ENCODE data around the gene WDR89. TPM values are rescaled to one million over a fixed set of nuclear protein-coding genes. Genes with fewer than 3 reads are reported as not detected.

The WDR89 gene
- total RNA-seq, 3 donors from 2014 or later: 5.1 to 12.4 (median 8.5) TPM

DNA sequence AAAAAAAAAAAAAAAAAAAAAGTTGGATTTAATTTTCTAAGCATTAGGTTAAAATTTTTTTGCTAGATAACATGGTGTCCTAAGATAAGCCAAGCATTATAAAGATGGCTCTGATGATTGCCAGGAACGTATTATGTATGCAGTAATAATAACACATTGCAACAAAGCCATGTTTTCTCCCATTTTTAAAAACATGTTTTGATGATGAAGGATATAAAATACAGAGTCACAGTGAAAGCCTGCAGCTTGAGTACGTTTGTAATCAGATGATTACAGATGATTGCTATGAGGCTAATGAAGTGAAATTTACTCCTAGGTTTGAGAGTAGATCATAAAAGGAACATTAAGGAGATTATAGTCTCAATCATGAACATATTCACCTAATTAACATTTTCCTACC lies 13.3 kb upstream of the WDR89 start:
- Histone ChIP-seq H3K27ac (no peak overlapping the region), H3K4me3 (no peak overlapping the region), H3K36me3 (no peaks in the 10 kb centered on the region), H3K27me3 (no peaks in the 10 kb centered on the region), H3K4me1 (no peaks in the 10 kb centered on the region), H3K9me3 (no peaks in the 10 kb centered on the region)
- TF ChIP-seq CTCF (IDR thresholded peaks at IDR 0.05) (no peak), POLR2A (IDR thresholded peaks at IDR 0.05) (no peak), POLR2AphosphoS5 (IDR thresholded peaks at IDR 0.05) (no peak)
- no peak for DNase-seq (ENCODE audit: low spot score in 2 of 2)
- intact Hi-C loops (cut with DNase I; ENCODE audit: low total_unique reads): no loop called here

- intact Hi-C loops (cut with DNase I; ENCODE audit: low total_unique reads): no loop called here
- Histone ChIP-seq H3K36me3 (no peaks in the 10 kb centered on the region), H3K27ac (no peak overlapping the region), H3K4me1 (no peaks in the 10 kb centered on the region), H3K9me3 (no peaks in the 10 kb centered on the region), H3K27me3 (no peaks in the 10 kb centered on the region), H3K4me3 (no peak overlapping the region)
- TF ChIP-seq CTCF (IDR thresholded peaks at IDR 0.05): no peak
- no peak for TF ChIP-seq POLR2A (IDR thresholded peaks at IDR 0.05)
- TF ChIP-seq POLR2AphosphoS5 (IDR thresholded peaks at IDR 0.05): no peak
- no peak for DNase-seq (ENCODE audit: low spot score in 2 of 2)
Measured at GRCh38 chr14:63654346-63654745, 12.7 kb upstream of the WDR89 start.

GRCh38 chr14:63652406-63652805 lies 10.7 kb upstream of the WDR89 start:
- Histone ChIP-seq H3K36me3 (no peaks in the 10 kb centered on the region), H3K27ac (no peak overlapping the region), H3K27me3 (no peaks in the 10 kb centered on the region), H3K4me3 (no peak overlapping the region), H3K4me1 (no peaks in the 10 kb centered on the region), H3K9me3 (no peaks in the 10 kb centered on the region)
- no peak for DNase-seq (ENCODE audit: low spot score in 2 of 2)
- TF ChIP-seq CTCF (IDR thresholded peaks at IDR 0.05): no peak
- no peak for TF ChIP-seq POLR2AphosphoS5 (IDR thresholded peaks at IDR 0.05)
- TF ChIP-seq POLR2A (IDR thresholded peaks at IDR 0.05): no peak
- intact Hi-C loops (cut with DNase I; ENCODE audit: low total_unique reads): no loop called here

- H3K4me1 ChIP-seq: no peaks in the 10 kb centered on the region
- no peak overlapping the region for H3K4me3 ChIP-seq
- H3K36me3 ChIP-seq: no peaks in the 10 kb centered on the region
- intact Hi-C loops (cut with DNase I; ENCODE audit: low total_unique reads): no loop called here
- H3K9me3 ChIP-seq: no peaks in the 10 kb centered on the region
- H3K27ac ChIP-seq: no peak overlapping the region
- TF ChIP-seq CTCF (IDR thresholded peaks at IDR 0.05): no peak
- no peak for TF ChIP-seq POLR2AphosphoS5 (IDR thresholded peaks at IDR 0.05)
- TF ChIP-seq POLR2A (IDR thresholded peaks at IDR 0.05): no peak
- DNase-seq (ENCODE audit: low spot score in 2 of 2): no peak
- no peaks in the 10 kb centered on the region for H3K27me3 ChIP-seq
Measured at GRCh38 chr14:63650256-63650952, 8.7 kb upstream of the WDR89 start.

- H3K36me3 ChIP-seq: no peaks in the 10 kb centered on the region
- no peak for DNase-seq (ENCODE audit: low spot score in 2 of 2)
- TF ChIP-seq POLR2A (IDR thresholded peaks at IDR 0.05): no peak
- no peak for TF ChIP-seq POLR2AphosphoS5 (IDR thresholded peaks at IDR 0.05)
- TF ChIP-seq CTCF (IDR thresholded peaks at IDR 0.05): no peak
- no peaks in the 10 kb centered on the region for H3K27me3 ChIP-seq
- H3K4me1 ChIP-seq: peaks cover 0 to 2% of the 10 kb centered on the region in 2 donors
- H3K27ac ChIP-seq: no peak overlapping the region
- no peak overlapping the region for H3K4me3 ChIP-seq
- intact Hi-C loops (cut with DNase I; ENCODE audit: low total_unique reads): no loop called here
- H3K9me3 ChIP-seq: no peaks in the 10 kb centered on the region
Measured at GRCh38 chr14:63647696-63648410, 6.2 kb upstream of the WDR89 start.
